GM21526 (cell line): ENCODE measurements around the gene EPM2A.
"Not testable (repeated sequence)": the region's sequence is repeated elsewhere in the genome, so short reads cannot be mapped to it uniquely, and the experiment has no call there.

Source experiments
- ATAC-seq: cut with Tn5 transposase; IDR thresholded peaks from one replicate; pipeline ENCODE4 v1.9.1; 2021; ENCODE audit warnings: moderate library complexity; ENCODE audit not compliant: unreplicated experiment, low FRiP score

EPM2A gene

GRCh38 chr6:145735356-145736165 is at the start of gene EPM2A:
Gene EPM2A, minus strand, starts transcription at chr6:145735520. Its CDS starts 22 bp downstream, at chr6:145735498.
- ATAC-seq, result peak; percentile 87

GRCh38 chr6:145784683-145785082 is 49.4 kb upstream of the EPM2A start:
- peak; percentile 59 for ATAC-seq

- no peak for ATAC-seq
Measured at GRCh38 chr6:145783796-145784195, 48.5 kb upstream of the EPM2A start.

- no peak for ATAC-seq
Measured at GRCh38 chr6:145772846-145773245, 37.5 kb upstream of the EPM2A start.

- ATAC-seq, result no peak
Measured at GRCh38 chr6:145765449-145765848, 30.1 kb upstream of the EPM2A start.

GRCh38 chr6:145763742-145764141 is 28.4 kb upstream of the EPM2A start:
- ATAC-seq, result no peak

- peak; percentile 63 for ATAC-seq
Measured at GRCh38 chr6:145761584-145761983, 26.3 kb upstream of the EPM2A start.

- ATAC-seq, result no peak
Measured at GRCh38 chr6:145758113-145758512, 22.8 kb upstream of the EPM2A start.

GRCh38 chr6:145756170-145756662 is 20.9 kb upstream of the EPM2A start:
- ATAC-seq, result no peak

GRCh38 chr6:145755682-145756081 is 20.4 kb upstream of the EPM2A start:
- ATAC-seq, result no peak

- ATAC-seq, result no peak
Measured at GRCh38 chr6:145752638-145753037, 17.3 kb upstream of the EPM2A start.

- peak; percentile 77 for ATAC-seq
Measured at GRCh38 chr6:145749632-145750031, 14.3 kb upstream of the EPM2A start.

- ATAC-seq, result no peak
Measured at GRCh38 chr6:145745861-145746260, 10.5 kb upstream of the EPM2A start.

GRCh38 chr6:145744619-145745018 is 9.3 kb upstream of the EPM2A start:
- no peak for ATAC-seq

- ATAC-seq, result no peak
Measured at GRCh38 chr6:145743332-145743731, 8.0 kb upstream of the EPM2A start.

GRCh38 chr6:145742472-145742871 is 7.2 kb upstream of the EPM2A start:
- ATAC-seq, result not testable (repeated sequence)

- not testable (repeated sequence) for ATAC-seq
Measured at GRCh38 chr6:145739685-145740084, 4.4 kb upstream of the EPM2A start.

- no peak for ATAC-seq
Measured at GRCh38 chr6:145738265-145738664, 2.9 kb upstream of the EPM2A start.

GRCh38 chr6:145736661-145737144 is 1.4 kb upstream of the EPM2A start:
- no peak for ATAC-seq

GRCh38 chr6:145734486-145735355 is 599 bp downstream of the EPM2A start:
- ATAC-seq, result peak; percentile 68

- no peak for ATAC-seq
Measured at GRCh38 chr6:145733810-145734209, 1.5 kb downstream of the EPM2A start.
